Natural killer cell (primary cell): ENCODE results near the gene ZBTB46. TPM values are rescaled to one million over a fixed set of nuclear protein-coding genes. Genes with fewer than 3 reads are reported as not detected.

Source experiments
- ATAC-seq, 3 donors: fragments of 150-1000 bp in 2 of 3; fragments of 200-7000 bp in 1 of 3; cut with Tn5 transposase; 1 replicate in 1 of 3; 2 replicates in 2 of 3; pipeline ENCODE4 v1.10.0; 2021; ENCODE audit warnings: mild to moderate bottlenecking in 2 of 3, moderate library complexity in 2 of 3
- DNase-seq, 2 donors: peaks; one replicate each; pipeline versions ENCODE4 v3.0.0 to v3.0.0-alpha.2; 2013 to 2021; ENCODE audit warnings: mixed read lengths in 1 of 2
- H3K27ac ChIP-seq: one replicate; pipeline ENCODE4 v1.5.1; 2013; ENCODE audit warnings: mild to moderate bottlenecking, low read length
- H3K27me3 ChIP-seq: one replicate; pipeline ENCODE4 v1.6.1; 2013; ENCODE audit warnings: low read length; ENCODE audit not compliant: control insufficient read depth, insufficient read depth
- H3K36me3 ChIP-seq: one replicate; pipeline ENCODE4 v1.6.1; 2013; ENCODE audit warnings: low read length; ENCODE audit not compliant: control insufficient read depth, insufficient read depth
- H3K4me1 ChIP-seq: one replicate; pipeline ENCODE4 v1.6.1; 2013; ENCODE audit warnings: low read length; ENCODE audit not compliant: control insufficient read depth, insufficient read depth
- H3K4me3 ChIP-seq: one replicate; pipeline ENCODE4 v1.5.1; 2013; ENCODE audit warnings: low read length
- H3K9me3 ChIP-seq: one replicate; pipeline ENCODE4 v1.6.1; 2013; ENCODE audit warnings: low read length; ENCODE audit not compliant: control insufficient read depth, insufficient read depth
- H3K27ac Mint-ChIP-seq, 2 donors: one replicate each; pipeline ENCODE4 v1.8.0; 2022; ENCODE audit warnings: mild to moderate bottlenecking in 2 of 2, mixed read lengths in 2 of 2, moderate library complexity in 1 of 2
- H3K27me3 Mint-ChIP-seq, 2 donors: one replicate each; pipeline ENCODE4 v1.8.0; 2022; ENCODE audit warnings: low read depth in 2 of 2, mixed read lengths in 2 of 2
- H3K36me3 Mint-ChIP-seq: one replicate; pipeline ENCODE4 v1.8.0; 2022; ENCODE audit warnings: mixed read lengths
- H3K4me1 Mint-ChIP-seq, 2 donors: one replicate each; pipeline ENCODE4 v1.8.0; 2022; ENCODE audit warnings: mixed read lengths in 2 of 2
- H3K4me3 Mint-ChIP-seq: one replicate; pipeline ENCODE4 v1.8.0; 2022; ENCODE audit warnings: mild to moderate bottlenecking, moderate library complexity, mixed read lengths
- H3K9me3 Mint-ChIP-seq, 2 donors: one replicate each; pipeline ENCODE4 v1.8.0; 2022; ENCODE audit warnings: mixed read lengths in 2 of 2
- CTCF ChIP-seq: fragments of 200-600 bp; IDR thresholded peaks from one replicate; pipeline ENCODE4 v1.8.0; 2022; ENCODE audit warnings: antibody characterized with exemption
- WGBS: methylation state at CpG from one replicate; pipeline ENCODE4 v1.1.7; 2013; ENCODE audit warnings: missing lambda C conversion rate; ENCODE audit not compliant: insufficient coverage; 5-methylcytosine and 5-hydroxymethylcytosine counted together
- intact Hi-C: fragments of 100-400 bp; cut with micrococcal nuclease; formaldehyde crosslinking; loops from one replicate; pipeline ENCODE4 v1.14.2; 2022
- total RNA-seq, 4 donors: library from RNA; stranded (reverse); fragments of 120-200 nt in 1 of 4; gene quantifications; one replicate each; pipeline versions ENCODE4 v1.2.3 to v1.2.4, GENCODE V29; 2013 to 2022

ZBTB46 gene
- total RNA-seq, 3 donors from 2014 or later (not counting 1 experiment from before 2014, with no cell fraction given): 1.1 TPM

GRCh38 chr20:63864978-63865640, 34.0 kb upstream of the ZBTB46 start, which contains the start of gene TPD52L2:
Gene TPD52L2, plus strand, starts transcription at chr20:63865270. Its CDS starts 96 bp downstream, at chr20:63865366.
- Mint-ChIP-seq H3K9me3 (no peaks in the 10 kb centered on the region), H3K36me3 (no peaks in the 10 kb centered on the region), H3K4me1 (peaks cover 26 to 36% of the 10 kb centered on the region in 2 donors), H3K4me3 (peak within 1 kb of the TSS; percentile 96), H3K27me3 (no peaks in the 10 kb centered on the region), H3K27ac (peak within 1 kb of the TSS; percentile 91 to 95)
- H3K36me3 ChIP-seq: peaks cover 12% of the 10 kb centered on the region
- peak; percentile 95 to 99 for DNase-seq
- H3K27me3 ChIP-seq: no peaks in the 10 kb centered on the region
- peaks cover 38% of the 10 kb centered on the region for H3K4me1 ChIP-seq
- ATAC-seq: peak; percentile 84 to 93 (median 88)
- peak within 1 kb of the TSS; percentile 85 for H3K27ac ChIP-seq
- intact Hi-C loops: loop anchor here (1.0 to 2.0 kb wide), 4 partner anchors 91 to 326 kb away; partner anchors contain the start of genes ARFRP1, RTEL1 and UCKL1
- no peak for TF ChIP-seq CTCF
- no peaks in the 10 kb centered on the region for H3K9me3 ChIP-seq
- WGBS: under 1% methylated on average over 68 of the region's 68 CpGs
- peak within 1 kb of the TSS; percentile 99 for H3K4me3 ChIP-seq

- ATAC-seq (peak in 2 of 3 donors; percentile 0 to 1), DNase-seq (no peak)
- Histone ChIP-seq H3K9me3 (no peaks in the 10 kb centered on the region), H3K4me1 (peaks cover 38% of the 10 kb centered on the region), H3K27me3 (no peaks in the 10 kb centered on the region), H3K27ac (peak overlapping the region; percentile 85), H3K4me3 (peak overlapping the region; percentile 99), H3K36me3 (peaks cover 11% of the 10 kb centered on the region)
- Mint-ChIP-seq H3K27me3 (no peaks in the 10 kb centered on the region), H3K4me1 (peaks cover 26 to 36% of the 10 kb centered on the region in 2 donors), H3K9me3 (no peaks in the 10 kb centered on the region), H3K27ac (peak overlapping the region; percentile 91 to 95), H3K4me3 (peak overlapping the region; percentile 96), H3K36me3 (no peaks in the 10 kb centered on the region)
- no peak for TF ChIP-seq CTCF
- WGBS: under 1% methylated on average over 25 of the region's 25 CpGs
- intact Hi-C loops: loop anchor here (2.0 kb wide), 1 partner anchor 326 kb away; no protein-coding TSS in a partner anchor
These were observed 33.5 kb upstream of the ZBTB46 start for GRCh38 chr20:63864545-63864977.

- no peaks in the 10 kb centered on the region for H3K9me3 Mint-ChIP-seq
- DNase-seq (peak; percentile 77 to 93), ATAC-seq (peak; percentile 70 to 85 (median 70))
- peak overlapping the region; percentile 96 for H3K4me3 Mint-ChIP-seq
- intact Hi-C loops: loop anchor here (2.0 kb wide), 1 partner anchor 325 kb away; no protein-coding TSS in a partner anchor
- WGBS: 2% methylated on average over 38 of the region's 38 CpGs
- H3K4me3 ChIP-seq: peak overlapping the region; percentile 99
- H3K27me3 ChIP-seq: no peaks in the 10 kb centered on the region
- H3K4me1 Mint-ChIP-seq: peaks cover 26 to 38% of the 10 kb centered on the region in 2 donors
- H3K27ac ChIP-seq: peak overlapping the region; percentile 85
- H3K27ac Mint-ChIP-seq: peak overlapping the region; percentile 91 to 95
- no peaks in the 10 kb centered on the region for H3K9me3 ChIP-seq
- peaks cover 5% of the 10 kb centered on the region for H3K36me3 ChIP-seq
- H3K4me1 ChIP-seq: peaks cover 43% of the 10 kb centered on the region
- no peaks in the 10 kb centered on the region for H3K36me3 Mint-ChIP-seq
- peak; percentile 68 for TF ChIP-seq CTCF
- no peaks in the 10 kb centered on the region for H3K27me3 Mint-ChIP-seq
These were observed 32.9 kb upstream of the ZBTB46 start for GRCh38 chr20:63863798-63864544.
